ENCODE measurements around the gene CCDC197.

CCDC197 gene

DNA sequence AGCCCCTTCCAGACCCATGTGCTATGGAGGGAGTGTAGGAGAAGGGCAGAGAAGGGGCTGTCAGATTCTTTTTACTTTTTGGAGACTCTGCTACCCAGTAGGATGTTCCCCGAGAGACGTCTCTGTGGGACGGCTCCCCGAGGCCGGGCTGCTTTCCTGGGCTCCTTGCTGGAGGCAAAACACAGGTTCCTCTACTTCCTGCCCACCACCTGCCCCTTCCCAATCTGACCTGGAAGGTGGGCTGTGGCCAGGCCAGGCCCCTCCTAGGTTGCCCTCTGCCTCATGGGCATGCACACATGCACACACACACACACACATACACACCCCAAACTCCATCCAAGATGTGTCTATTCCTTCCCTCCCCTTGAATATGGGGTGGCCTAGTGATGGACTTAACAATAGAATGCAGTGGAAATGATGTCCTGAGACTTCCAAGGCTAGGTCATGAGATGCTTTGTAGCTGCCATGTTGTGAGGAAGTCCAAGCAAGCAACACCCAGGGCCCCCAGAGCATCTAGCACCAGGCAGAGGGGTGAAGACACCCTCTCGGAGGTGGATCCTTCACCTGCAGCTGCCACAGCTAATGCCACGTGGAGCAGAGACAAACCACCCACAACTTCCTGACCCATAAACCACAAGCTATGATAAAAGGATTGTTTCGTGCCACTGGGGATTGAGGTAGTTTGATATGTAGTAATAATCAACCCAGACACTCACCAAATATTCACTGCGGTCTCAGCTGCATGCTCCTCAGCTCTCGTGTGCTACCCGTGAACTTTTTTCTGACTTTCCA, 19.1 kb upstream of the CCDC197 start:
- peak; percentile 18 for DNase-seq (ENCODE audit: low read depth)

DNA sequence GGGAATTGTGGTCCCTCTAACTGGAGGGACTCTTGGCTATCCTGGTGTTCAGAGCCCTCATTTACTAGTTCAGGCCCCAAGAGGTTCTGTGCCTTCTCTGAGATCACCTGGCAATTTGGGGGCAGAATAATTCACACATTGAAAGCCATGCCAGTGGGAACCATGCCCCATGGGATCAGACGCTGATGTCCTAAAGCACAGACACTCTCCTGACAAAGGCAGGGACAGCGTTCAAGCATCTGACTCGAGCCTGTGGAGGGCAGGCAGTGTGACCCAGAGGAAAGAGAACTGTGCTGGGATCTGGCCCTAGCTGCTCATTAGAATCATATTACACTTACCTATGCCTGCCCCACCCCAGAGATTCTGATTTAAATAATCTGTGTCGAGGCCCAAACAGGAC, 18.4 kb upstream of the CCDC197 start:
- DNase-seq (ENCODE audit: low read depth), result no peak

DNA sequence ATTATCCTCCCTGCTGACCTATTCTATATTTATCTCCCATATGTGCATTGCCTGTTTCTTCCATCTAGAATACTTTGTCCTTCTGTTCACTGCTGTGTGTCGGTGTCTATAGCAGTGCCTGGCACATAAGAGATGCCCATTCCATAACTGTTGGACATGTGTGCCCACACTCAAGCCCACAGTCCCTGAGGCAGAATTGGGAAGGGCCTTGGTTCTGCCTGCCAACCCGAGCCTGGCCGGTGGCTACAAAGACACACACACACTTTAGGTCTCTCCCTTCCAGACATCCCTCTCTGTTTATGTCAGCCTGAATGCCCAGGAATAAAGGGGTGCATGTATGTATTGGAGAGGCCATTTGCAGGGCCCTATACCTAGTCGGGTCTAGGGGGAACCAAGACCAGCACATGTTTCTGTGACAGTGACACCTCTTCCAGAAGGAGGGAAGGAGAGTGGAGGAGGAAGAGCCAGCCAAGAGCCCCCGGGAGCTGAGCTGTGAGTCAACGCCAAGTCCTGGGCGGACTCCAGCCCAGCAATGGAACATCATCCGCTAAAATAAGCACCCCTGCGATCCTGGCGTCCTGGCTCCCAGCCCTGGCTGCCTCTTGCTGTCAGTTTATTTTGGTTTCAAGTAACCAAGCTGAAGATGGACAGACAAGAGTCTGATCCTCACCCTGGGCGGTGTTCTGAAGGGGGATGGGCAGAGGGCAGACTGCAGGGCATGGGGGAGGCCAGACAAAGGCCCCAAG, 16.5 kb upstream of the CCDC197 start:
- DNase-seq (ENCODE audit: low read depth), result no peak

DNA sequence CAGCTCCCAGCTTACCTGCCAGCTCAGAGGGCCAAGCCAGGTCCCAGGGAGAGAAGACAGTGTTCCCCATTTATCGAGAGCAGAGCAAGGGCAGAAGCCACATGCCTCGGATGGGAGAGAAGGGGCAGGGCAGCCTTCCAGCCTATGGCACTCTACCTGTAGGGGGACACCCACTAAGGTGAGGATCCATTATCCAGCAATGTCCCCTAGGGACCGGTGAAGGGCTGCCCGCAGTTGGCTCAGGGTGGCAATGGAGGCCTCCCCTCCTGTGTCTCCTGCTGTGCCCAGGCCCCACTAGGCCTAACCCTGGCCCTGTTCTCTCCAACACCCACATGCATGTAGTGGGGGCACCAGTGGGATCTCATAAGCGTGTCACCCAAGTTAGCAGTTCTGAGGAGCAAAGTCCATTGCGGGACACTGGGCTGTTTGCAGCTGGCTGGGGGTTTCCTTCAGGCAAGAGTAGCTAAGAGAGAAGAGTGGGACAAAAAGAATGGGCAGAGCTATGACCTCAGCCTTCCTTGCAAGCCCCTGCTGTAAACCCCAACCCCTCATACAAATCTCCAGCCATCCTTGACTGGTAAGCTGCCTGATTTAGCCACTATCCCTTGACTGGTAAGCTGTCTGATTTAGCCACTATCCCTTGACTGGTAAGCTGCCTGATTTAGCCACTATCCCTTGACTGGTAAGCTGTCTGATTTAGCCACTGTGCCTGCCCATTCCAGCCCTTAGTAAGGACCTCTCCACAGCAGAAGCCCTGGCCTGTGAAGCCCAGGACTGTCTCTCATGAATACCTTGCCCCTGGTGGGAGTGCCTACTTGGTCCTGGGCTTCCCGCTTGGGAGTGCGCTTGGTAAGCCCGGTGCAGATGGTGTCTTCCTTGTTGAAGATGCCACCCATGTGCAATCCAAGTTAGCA, 15.5 kb upstream of the CCDC197 start:
- no peak for DNase-seq (ENCODE audit: low read depth)

DNA sequence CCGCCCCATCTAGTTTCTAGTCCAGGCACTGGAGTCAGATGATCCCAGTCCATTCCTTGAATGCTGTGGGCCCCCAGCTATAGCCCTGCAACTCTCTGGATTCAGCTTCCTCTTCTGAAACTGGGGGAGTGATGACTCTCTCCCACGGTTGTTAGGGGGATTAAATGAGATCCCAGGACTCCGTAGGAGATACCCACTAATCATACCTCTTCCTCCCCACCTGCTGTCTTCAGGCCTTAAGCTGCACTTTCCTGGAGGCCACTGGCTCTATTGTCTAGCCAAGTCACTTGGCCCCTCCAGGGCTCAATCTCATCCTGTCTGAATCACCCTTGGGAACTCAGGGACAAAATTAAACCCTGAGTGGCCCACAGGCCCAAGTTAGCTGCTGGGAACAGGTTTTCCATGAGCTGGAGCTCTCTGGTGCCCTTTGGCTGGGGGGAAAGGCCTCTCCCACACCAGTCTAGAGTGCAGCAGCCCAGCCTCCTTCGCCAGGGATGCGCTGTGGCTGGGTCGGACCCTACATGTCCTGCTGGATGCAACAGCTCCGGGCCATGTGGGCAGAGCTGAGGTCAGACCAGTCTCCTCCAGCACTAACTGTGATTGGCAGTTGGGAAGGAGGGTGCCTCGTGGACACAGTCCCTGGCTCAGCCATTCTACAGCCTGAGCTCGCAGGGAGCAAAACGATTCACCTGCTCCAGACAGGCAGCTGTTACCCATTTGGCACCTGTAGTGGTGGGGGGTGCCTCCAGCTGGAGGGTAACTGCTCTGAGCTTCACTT, 14.7 kb upstream of the CCDC197 start:
- no peak for DNase-seq (ENCODE audit: low read depth)

DNA sequence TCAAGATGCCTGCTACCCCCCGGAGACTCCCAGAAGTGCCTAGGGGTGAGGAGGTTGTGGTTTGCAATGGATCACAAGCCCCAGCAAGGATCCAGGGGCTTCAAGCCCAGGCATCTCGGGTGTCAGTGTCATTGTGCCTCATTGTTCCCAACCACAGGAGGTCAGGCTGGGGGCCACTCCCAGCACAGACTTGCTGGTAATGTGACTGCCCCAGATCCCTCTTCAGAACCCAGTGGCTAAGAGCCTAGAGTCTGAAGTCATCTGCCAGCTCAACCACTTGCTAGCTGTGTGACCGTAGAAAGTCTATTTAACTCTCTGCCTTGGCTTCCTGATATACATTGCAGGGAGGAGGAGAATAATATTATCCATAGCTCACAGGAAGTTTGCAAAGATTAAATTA, 13.0 kb upstream of the CCDC197 start:
- no peak for DNase-seq (ENCODE audit: low read depth)

DNA sequence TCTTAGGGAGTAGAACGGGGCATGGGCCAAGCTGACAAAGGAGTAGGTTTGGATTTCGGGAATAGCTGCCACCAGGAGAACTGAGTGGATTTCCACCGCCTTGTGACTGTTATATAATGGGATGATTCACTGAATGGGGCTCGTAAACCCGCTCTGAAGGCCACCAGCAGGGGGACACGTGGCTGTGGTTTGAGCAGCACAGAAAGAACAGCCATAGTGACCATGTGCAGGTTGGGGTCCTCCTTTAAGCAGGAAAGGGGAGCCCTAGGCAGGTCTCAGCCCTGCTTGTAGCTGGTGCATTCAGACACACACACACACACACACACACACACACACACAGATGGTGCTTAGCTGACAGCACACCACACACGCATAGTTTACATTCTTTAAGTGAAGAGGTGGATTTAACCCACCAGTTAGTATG, 12.1 kb upstream of the CCDC197 start:
- DNase-seq (ENCODE audit: low read depth), result peak; percentile 90

DNA sequence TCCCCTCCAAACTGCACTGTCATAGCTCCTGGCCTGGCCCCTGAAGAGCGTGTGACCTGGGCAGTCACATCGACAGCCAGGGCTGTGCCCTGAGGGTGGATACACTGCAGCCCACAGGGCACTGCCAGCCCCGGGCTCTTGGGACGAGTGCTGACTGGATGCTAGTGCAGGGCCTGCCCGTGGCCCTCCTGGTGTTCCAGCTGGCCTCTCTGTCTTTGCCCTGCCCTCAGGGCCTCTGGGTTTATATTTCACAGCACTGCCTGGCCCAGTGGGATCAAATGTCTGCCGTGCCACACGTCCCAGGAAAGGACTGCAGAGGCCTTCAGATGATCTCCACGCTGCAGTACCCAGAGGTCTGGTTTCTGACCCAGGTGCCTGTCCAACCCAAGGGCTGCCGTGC, 10.1 kb upstream of the CCDC197 start:
- no peak for DNase-seq (ENCODE audit: low read depth)

DNA sequence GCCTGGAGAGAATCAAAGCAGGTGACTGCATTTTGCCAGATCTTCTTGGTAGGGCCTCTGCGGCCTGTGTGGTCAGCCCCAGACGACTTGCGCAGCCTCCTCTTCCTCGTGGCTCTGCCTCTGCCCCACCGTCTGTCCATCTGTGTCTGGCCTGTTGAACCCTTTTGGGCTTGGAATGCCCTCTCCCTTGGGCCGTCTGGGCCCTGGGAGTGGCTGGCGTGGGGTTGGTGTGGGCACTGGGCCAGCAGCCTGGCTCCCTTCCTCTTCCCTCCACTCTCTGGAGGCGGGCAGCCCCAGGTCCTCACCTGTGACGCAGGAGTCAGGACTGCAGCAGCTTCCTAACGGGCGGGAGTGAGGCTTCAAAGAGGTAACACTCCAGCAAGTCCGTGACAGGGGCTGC, 9.7 kb upstream of the CCDC197 start:
- no peak for DNase-seq (ENCODE audit: low read depth)

DNA sequence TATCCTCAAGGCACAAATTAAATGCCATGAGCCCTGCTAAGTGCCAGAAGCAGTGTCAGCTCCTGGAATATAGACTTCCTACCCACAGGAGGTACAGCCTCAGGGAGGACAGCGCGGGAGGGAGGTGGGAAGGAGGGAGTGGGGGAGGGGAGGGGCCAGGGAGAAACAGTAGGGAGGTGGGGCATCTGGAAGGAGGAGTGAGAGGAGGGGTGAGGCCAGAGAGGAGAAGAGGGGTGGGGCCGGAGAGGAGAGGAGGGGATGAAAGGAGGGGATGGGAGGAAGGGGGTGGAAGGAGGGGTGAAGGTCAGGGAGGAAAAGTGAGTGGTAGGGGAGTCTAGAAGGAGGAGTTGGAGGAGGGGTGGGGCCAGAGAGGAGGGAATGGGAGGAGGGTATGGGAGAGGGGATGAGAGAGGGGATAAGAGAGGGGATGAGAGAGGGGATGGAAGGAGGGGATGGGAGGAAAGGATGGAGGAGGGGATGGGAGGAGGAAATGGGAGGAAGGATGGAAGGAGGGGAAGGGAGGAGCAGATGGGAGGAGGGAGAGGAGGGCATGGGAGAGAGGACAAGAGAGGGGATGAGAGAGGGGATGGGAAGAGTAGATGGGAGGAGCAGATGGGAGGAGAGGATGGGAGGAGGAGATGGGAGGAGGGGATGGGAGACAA, 9.2 kb upstream of the CCDC197 start:
- DNase-seq (ENCODE audit: low read depth), result no peak

DNA sequence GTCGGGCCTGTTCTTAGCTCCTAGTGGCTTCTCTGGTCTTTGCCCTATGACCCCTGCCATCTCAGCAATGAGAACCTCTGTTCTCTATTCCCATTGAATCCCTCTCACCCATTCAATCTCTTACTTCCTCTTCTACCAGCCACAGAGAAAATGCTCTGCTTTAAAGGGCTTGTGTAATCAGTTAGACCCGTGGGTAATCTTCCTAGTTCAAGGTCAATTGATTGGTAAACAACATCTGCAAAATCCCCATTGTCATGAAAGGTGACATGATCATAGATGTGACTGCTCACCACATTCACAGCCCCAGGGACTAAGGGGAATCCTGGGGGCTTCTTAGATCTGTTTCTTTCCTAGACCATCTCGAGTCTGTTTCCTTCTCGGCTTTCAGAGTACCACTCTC, 7.2 kb upstream of the CCDC197 start:
- no peak for DNase-seq (ENCODE audit: low read depth)

DNA sequence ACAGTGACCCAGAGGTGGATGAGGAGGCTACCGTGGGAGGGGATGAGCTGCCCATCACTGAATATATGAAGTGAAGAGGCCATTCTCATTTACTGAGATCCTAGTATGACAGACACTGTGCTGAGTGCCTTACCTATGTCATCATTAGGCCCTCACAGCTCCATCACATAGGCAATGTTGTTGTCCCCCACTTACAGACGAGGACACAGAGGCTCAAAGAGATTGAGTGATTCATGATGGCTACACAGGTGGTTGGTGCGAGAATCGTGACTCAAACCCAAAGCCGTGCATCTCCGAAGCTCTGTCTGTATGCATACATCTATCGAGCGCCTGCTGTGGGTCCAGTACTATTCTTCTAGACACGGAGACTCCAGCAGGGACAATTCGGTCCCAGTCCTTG, 5.9 kb upstream of the CCDC197 start:
- DNase-seq (ENCODE audit: low read depth), result no peak

DNA sequence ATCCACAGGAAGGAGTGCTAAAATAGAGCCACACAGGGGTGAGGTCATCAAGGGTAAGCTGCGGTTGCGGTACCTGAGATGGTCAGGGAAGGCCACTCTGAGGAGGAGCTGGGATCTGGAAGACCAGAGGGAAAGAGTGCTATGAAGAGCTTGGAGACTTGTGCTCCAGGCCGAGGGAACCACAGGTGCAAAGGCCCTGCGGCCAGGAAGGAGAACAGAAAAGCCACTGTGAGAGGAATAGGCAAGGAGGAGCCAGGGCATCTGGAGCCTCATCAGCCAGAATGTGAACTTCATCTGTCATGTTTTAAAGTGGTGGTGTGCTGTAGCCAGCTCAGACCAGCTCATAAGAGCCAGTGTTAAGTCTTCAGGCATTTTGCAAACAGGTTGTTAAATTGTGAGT, 5.5 kb upstream of the CCDC197 start:
- no peak for DNase-seq (ENCODE audit: low read depth)

DNA sequence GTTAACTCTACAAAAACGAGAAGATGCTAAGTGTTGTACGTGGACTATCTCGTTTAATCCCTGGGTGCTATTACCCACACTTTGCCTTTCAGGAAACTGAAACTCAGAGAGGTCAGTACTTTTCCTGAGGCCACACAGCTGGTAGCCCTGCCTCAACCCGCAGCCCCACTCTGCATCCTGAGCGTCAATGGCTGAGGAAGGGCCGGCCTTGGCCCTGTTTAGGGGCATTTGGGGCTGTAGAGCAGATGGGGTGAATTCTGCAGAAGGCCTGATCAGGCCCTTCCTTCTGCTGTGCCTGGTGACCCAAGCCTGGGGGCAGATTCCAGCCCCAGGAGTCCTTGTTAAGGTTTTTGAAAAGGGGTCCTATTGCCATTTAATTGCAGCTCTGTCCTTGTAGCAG, 3.7 kb upstream of the CCDC197 start:
- no peak for DNase-seq (ENCODE audit: low read depth)

DNA sequence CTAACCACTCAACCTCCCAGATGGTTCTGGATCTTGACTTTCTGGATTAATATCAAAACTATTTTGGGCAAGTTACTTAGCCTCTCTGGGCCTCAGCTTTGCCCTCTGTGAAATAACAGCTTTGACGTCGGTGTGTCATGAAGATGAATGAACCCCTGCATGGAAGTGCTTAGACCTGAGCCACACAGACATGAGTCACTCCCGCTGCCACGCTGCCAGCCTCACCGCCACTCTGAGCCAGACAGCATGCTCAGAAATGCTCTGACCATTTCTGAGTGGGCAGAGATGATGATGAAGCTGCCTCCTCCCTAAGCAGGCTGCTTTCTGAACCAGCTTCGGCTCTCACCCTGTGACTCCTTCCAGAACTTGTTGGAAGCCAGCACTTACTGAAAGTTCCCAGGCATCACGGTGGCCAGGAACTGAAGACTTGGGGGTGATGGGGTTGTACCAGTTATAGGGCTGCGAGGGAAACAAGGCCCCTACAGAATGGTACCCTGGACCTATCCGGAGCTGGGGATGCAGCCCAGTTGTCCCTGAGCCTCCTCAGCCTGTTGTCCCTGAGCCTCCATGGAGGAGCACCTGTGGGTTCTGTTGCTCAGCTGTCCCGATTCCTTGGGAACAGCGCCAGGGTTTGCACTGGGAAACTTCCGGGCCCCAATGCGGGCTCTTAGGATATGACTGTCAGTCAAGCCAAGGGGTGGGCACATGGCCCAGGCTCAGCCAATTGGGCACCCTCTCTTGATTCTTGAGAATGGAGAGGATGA, 2.0 kb upstream of the CCDC197 start:
- peak; percentile 84 for DNase-seq (ENCODE audit: low read depth)

DNA sequence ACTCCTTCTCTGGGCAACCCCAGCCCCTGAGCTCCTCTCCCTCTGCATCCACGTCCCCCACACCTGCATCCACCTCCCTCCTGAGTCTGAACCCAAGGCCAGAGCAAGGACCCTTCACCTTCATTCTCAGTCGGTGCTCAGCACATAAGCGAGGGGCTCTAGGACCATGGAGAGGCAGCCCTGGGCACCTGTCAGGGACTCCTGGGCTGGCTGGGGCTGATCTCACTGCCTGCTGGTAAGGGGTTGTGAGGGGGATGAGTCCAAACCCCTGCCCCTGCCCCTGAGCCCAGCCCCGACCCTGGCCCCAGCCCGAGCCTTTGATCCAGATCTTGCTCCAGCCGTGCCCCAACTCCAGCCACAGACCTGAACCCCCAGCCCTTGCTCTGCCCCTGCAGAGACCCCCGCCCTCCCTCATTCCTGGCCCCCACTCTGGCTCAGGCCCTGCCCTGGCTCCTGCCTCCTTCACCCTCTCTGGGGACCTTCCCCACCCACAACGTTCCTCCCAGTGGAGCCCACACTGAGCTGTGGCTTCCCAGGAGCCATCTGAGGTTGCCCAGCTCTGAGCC, 888 bp upstream of the CCDC197 start:
- no peak for DNase-seq (ENCODE audit: low read depth)

DNA sequence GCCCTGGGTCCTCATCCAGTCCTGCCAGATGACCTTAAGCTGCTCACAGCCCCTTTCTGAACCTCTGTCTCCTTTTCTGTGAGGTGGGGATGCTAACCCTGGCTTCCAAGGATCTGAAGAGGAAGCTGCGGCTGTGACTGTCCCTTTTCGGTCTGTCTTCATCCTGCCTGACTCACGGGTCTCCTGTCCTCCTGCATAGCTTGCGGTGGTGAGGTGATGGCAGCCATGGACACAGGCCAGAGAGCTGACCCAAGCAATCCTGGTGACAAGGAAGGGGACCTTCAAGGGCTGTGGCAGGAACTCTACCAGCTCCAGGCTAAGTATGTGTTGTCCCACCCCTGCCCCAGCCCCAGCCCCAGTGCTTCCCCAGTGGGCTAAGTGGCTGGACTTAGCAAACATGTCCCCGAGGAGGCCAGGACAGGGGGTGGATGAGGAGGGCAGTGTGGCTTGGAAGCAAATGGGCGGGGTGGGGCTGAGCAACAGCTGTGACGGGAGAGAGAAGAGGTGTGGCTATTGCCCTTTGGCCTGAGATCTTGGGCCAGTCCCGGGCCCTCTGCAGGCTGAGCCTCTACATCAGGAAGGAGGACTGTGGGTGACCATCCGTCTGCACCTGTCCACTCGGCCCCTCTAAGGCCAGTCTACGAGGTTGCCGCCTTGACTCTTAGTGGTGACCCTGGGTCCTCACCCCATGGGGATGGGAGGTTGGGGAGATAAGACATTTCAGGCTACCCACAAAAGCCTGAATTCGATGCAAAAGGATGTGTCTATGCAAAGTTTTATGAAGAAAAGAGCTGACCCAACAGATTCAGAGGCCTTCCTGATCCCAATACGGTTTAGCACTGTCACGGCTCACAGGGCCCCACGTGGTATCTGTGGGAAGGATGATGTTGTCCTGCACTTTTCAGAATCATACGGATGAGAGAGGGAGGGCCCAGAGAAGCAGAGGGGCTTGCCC, 1.1 kb downstream of the CCDC197 start:
- no peak for DNase-seq (ENCODE audit: low read depth)

DNA sequence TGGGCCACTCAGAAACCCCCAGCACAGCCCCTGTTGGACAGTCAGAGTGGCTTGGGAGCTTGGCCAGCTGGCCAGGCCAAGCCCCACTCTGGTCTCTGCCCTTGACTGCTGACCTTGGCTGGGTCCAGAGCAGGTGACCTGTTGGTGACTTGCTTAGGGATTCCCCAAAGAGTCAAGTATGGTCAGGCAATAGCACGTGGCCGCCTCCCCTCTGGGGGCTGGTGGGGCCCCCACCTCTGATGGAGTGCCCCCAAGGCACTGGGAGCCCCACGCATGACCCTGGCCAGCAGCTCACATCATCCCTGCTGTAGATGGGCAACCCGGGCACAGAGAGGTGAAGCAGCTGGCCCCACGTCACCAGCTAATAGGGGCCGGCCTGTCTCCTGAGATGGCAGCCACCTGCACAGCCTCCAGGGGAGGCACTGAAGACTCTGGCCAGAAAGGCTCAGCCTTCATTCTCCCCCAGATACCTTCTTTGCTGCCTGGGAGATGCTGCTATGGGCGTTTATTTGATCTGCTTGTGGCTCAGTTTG, 1.8 kb downstream of the CCDC197 start:
- no peak for DNase-seq (ENCODE audit: low read depth)

DNA sequence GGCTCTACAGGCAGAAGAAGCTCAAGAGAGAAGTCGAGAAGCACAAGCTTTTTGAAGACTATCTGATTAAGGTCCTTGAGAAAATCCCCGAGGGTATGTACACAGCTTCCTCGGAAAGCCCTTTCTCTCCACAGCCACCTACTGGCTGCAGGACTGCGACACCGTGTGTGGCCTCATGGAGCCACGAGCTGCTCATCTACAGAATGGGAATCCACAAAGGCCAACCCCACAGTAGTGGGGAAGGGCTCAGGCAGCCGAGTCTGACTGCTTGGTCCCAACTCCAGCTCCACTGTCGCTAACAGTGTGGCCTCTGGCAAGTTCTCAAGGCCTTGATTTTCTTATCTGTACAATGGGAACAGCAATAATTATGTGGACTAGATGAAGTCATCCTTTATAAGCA, 2.5 kb downstream of the CCDC197 start:
- DNase-seq (ENCODE audit: low read depth), result no peak
